HG03025 (cell line): ENCODE measurements around the gene MTHFSD.

ENCODE experiments used
- ATAC-seq: cut with Tn5 transposase; IDR thresholded peaks from one replicate; pipeline ENCODE4 v1.9.1; 2021; ENCODE audit warnings: mild to moderate bottlenecking, moderate library complexity; ENCODE audit not compliant: unreplicated experiment, low FRiP score

Gene MTHFSD

DNA sequence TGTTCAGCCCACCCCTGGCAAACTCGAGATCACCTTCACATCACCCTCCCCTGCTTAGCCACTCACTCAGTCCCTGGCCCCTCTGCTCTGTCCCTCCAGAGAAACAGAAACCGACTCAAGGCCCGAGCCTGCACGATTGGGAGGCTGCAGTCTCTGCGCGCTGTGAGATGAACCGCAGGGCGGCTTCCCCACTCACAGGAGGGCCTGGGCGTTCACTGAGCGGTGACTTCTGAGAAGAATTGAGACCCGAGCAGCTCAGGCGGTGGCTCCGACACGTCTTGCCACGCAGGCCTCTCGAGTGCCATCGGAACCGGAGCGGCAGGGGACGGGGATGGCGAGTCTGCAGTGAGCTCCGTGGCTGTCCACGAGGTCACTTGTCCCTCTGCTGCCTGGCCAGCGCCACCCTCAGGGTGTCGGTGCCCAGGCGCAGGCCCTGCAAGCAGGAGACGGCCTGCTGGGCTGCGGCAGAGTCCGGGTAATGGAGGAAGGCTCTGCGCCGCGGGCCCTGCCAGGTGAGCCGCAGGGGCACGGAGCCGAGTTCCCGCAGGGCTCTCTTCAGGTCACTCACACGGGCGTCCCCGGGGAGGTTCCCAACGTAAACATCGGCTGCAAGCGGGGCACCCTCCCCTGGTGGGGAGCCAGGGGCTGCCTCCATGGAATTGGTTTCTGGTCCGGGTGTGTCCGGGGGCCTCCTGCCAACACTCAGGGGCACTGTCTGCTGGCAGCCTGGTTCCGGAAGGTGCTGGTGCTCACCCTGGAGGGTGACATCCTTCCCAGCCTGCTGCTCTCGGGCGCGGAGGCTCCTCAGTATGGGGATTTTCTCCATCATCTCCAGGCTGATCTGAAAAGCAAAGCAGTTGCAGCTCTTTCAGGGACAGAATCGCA lies 23.2 kb downstream of the MTHFSD start:
- ATAC-seq, result no peak

DNA sequence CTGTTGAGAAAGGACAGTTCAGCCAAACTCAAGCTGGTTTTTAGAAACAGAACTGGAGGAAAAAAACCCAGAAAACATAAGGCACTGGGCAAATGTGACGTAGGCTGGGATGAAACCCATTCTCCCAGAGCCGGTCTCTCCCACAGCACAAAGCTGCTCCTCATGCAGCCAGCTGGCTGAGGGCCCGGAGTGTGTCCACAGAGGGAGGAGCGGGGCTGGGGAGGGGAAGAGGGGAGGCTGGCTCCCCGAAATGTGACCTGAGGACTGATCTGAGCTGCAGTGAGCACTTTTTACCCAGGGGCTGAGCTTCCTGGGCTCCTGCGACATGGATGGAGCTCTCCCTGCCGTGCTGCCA lies 23.9 kb downstream of the MTHFSD start:
- ATAC-seq, result no peak

DNA sequence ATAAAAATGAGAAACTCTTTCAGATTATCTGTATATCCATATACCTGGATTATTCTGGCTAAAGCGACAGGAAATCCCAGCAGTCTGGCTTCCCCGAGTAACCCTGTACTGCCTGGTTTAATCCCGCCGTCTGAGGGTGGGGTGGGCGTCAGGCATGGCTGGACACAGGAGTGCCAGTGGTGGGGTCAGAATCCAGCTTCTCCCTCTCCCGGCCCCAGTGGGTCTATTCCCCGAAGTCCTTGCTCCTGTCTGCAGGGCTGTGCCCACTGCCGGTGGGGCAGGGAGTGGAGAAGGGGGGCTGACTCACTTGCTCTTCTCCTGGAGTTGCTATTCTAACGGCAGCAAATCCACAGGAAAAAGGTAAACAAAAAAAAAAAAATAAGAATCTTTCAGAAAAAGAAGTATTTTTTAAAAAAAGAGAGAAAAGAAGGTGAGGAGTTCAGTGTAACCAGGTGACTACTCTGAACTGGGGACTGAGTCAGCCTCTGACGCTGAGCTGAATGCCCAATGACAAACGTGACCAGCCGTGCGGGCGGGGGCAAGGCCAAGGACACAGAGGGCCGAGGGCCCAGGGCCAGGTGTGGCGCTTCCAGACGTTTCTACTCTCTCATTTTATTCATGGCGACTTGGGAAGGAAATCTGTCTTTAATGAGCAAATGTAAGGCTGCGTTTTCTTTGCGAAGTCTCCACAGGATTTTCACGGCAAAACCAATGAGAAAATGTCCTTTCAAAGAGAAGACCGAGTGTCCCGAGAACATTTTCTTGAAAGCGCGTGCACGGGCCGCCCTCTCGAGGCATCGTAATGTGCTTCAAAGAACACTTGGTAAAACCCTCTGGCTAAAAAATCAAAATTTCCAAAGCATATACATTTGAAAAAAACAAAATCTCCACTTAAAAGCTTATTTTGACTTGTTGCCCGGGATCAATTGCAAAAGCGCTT lies 24.5 kb downstream of the MTHFSD start:
- ATAC-seq, result no peak

DNA sequence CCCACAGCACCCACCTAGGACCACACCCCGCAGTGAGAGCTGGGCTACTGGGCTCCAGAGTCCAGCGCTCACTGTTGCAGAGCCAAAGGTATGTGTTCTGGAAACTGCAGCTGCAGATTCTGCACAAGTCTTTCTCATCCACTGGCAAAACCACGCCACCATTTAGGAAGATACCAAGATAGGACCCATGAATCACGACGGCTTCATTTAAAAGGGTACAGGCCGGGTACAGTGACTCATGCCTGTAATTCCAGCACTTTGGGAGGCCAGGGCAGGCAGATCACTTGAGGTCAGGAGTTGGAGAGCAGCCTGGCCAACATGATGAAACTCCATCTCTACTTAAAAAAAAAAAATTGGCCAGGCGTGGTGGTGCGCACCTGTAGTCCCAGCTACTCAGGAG lies 25.9 kb downstream of the MTHFSD start:
- no peak for ATAC-seq

DNA sequence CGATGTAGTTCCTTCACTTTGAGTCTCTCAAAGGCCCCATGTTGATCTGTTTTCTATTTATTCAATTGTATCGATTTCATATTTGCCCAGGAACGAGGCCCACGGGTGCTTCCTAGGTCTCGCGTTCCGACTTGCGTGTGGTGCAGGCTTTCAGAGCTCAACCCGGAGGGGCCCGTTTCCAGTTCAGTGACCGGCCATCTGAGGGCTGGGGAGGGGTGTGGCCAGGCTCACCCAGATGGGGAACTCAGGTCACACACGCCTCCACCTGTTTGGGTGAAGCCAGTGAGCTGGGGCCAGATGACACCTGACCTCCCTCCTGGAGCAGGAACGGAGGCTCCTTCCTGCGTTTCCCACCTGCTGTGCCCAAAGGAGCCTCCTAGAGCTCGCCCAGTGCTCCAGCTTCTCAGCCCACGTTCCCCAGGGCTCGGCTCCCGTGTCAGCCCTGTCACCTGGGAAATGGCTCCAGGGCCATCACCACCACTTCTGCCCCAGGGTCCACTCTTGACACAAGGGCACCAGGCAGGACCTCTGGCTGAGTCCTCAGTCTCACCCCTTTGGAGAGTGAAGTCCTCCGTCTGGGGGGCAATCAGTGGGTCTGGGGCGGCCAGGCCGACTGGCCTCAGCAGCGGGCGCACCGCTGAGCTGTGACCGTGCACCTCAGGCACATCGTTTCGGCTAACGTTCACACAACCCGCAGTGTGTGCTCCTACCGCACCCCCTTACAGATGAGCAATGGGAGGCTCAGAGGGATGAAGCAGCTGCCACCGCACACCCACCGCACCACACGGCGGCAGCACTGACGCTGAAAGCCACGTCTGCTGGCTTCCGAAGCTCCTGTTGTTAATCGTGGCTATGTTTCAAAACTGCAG lies 26.7 kb downstream of the MTHFSD start:
- no peak for ATAC-seq

DNA sequence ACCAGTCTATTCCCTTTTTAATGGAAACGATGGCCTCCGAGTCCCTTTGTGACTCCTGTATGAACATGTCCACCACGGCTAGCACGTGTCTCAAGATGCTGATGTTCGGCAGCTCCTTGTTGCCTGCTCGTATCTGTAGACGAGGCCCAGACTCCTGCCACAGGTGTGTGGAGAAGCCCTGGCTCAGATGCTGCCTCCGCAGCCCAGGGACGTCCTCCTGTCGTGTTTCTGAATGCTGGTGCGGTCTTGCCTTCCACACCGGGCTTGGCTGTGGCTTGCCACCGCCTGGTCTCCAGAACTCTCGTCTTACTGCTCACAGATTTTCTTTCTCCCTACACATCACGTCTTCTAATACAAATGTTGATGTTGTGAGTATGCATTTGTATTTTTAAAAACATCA lies 27.7 kb downstream of the MTHFSD start:
- no peak for ATAC-seq

DNA sequence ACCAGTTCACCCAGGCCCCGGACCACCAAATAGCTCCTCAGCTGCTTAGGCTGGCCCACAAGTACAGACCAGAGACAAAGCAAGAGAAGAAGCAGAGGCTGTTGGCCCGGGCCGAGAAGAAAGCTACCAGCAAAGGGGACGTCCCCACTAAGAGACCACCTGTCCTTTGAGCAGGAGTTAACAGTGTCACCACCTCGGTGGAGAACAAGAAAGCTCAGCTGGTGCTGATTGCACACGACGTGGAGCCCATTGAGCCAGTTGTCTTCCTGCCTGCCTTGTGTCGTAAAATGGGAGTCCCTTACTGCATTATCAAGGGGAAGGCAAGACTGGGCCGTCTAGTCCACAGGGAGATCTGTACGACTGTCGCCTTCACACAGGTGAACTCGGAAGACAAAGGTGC lies 29.3 kb downstream of the MTHFSD start:
- ATAC-seq, result no peak

DNA sequence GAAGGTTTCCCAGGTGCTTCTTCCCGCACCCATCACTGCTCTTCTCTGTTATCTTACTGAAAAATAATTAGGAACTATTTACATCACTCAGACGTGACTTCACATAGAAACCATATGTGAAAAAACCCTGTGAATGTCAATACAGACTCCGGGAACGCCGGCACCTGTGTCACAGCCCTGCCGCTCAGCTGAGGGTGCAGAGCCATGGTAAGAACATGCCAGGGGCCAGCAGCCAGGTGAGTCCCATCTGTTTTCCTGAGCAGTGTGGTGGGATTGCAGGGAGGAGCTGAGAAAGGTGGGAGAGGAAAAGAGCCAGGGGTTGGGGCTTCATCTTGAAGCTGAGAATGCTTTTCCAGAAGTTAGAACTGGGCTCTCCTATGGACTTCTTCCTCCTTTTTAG lies 31.0 kb downstream of the MTHFSD start:
- ATAC-seq, result no peak

DNA sequence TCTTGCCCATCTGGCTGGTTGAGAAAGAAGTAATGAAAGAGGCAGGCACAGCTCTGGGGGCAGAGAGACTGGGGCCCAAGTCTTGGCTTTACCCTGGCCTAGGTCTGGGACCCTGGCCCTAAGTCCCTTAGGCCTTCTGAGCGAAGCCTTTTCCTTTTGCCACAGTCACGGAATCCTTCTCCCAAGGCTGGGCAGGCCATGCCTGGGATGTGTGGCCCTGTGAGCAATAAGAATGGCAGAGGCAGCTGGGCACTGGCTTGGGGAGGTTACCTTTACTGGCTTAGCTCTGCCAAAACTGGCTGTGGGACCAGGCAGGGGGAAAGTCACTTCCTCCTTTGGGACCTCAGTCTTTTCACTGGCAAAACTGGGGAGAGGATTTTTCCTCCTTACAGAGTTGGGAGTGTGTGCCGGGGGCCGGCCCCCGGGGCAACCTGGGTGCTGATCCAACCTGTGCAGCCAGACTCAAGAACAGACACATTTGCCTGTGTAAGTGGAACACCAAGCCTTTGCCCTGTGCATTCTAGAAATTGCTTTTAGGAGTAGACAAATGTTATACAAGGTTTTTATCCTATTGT lies 31.8 kb downstream of the MTHFSD start:
- ATAC-seq, result no peak

DNA sequence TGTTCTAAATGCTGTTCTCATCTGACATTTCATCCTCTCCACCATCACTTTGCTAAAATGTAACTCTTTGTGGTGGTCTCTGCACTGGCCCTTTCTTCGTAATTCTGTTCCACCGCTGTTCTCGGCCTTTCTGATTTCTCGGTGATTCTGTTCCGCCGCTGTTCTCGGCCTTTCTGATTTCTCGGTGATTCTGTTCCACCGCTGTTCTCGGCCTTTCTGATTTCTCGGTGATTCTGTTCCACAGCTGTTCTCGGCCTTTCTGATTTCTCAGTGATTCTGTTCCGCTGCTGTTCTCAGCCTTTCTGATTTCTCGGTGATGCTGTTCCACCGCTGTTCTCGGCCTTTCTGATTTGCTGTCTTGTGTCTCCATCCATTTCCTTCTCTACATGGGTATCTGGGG lies 32.4 kb downstream of the MTHFSD start:
- ATAC-seq, result no peak

DNA sequence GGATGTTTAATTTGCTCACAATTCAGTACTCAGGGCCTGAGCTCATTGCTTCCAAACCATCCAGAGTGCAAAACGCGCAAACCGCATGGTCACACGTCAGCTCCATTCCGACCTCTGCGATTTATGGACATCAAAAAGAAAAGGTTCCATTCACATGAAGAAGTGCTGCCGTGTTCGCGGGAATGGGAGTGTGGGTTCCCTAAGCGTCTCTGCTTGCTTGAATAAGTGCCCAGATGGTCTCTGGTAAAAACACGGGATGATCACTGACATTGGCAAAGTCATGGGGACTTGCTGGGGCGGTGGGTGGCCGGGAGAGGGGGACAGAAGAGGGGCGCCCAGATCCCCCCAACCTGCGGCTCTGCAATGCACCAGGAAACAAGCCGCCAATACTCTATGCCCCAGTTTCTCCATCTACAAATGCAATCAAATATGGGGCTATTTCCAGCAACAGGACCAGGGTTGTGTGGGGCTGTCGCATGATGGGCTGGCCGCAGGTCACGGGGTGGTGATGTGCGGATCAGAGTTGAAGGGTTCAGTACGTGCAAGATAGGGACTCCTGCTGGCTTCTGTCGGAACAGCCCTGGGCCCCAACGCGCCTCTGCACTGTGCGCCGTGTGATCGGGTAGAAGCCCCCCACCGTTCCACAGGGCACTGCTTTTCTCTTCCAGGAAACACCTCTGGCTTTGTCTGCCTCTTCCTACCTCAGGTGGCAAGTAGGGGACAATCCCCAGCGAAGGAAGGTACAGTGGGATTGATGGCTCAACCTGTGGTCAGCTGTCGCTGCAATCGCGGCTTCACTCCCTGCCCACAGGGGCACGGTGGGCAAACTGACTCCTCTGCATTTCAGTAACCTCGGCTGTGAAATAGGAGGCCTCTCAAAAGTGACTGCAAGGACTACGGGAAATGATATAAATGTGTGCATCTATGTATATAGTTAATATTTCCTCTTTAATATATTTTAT lies 33.5 kb downstream of the MTHFSD start:
- no peak for ATAC-seq

DNA sequence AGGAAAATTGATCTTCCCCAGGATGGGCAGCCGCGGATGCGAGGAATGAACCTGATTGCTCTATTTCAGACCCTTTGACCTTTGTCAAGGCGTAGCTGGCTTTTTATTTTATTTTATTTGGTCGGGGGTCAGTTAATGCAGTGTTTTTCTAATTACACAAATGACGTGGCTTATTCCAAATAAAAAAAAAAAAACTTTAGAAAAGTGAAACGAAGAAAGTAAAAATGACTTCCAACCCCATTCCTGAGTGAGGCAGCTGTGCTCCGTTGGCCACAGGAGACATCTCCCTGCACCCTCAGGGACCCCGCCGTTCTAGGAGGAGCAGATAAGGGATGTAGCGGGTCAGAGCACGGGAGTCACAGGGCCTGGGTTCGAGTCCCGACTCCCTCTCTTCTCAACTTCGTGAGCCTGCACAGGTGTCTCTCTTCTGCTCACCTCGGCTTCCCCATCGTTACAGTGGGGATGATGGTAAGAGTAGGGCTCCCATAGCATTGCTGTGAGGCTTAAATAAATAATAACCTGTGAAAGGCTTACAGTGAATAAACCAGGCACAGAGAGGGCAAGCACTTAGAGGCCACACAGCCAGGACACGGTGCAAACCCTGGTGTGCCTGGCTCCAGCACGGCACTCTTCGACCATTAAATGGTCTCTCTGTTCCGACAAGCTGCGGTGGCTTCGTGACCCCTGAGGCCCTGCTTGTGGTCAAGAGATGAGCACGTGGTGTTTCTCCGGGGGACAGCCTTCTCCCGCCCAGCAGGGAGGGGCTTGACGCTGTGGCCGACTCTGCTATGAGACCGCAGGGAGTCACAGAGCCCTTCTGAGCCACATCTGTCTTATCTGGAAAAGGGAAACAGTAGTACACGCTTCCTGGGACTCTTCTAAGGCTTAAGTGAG lies 34.5 kb downstream of the MTHFSD start:
- no peak for ATAC-seq

DNA sequence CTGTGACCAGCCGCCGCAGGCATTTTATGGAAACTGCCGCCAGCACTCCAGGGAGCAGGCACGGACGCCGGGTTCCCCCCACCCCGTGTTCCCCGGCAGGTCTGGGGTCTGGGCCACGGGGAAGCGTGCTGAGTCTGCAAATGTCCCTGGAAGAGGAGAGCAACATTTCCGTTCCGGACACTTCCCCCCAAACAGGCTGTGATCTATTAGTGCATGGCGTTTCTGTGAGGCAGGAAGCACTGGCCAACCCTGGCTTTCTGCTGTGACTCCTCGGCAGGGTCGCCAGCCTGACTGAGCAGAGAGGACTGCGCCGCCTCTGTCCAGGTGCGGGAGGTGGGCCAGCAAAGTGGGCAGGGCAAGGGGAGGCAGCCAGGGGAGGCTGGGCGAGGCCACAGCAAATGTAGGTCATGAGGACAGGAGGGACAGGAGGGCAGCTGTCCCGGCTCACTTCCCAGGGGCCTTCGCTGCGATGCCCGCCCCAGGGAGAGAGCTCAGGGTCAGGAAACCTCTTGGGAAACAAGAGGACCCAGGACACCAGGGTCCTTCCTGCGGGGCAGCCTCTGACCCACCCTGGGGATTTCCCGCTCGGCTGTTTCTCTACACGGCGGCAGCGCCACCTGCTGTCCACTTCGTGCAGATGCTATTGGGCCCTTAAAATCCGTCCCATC lies 35.3 kb downstream of the MTHFSD start:
- ATAC-seq, result no peak

DNA sequence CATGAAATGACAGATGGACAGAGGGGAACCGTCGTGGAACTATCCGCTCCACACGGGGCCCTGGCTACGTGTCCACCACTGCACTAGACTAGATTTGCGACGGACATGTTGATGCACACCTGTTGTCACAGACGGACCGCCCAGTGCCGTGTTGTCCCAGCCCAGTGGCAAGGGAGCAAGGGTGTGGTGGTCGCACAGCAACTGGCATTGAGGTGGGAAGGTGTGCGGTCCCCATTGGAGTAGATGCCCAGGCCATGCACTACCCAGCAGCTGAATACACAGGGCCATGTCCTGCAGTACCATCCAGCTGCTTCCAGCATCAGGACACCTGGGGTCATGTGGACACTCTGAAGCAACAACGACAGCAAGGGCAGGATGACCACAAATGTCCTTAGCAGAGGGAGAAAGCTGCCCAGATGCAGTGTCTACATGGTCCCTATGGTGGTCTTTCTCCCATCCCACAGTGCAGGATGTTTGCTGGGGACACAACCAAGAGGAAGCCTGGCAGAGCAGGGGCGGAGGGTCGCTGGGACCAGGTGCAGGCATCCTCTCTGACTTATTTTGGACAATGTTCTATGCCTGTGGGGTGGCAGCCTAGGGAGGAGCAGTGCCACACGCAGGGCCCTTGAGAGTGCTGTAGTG lies 35.9 kb downstream of the MTHFSD start:
- no peak for ATAC-seq

DNA sequence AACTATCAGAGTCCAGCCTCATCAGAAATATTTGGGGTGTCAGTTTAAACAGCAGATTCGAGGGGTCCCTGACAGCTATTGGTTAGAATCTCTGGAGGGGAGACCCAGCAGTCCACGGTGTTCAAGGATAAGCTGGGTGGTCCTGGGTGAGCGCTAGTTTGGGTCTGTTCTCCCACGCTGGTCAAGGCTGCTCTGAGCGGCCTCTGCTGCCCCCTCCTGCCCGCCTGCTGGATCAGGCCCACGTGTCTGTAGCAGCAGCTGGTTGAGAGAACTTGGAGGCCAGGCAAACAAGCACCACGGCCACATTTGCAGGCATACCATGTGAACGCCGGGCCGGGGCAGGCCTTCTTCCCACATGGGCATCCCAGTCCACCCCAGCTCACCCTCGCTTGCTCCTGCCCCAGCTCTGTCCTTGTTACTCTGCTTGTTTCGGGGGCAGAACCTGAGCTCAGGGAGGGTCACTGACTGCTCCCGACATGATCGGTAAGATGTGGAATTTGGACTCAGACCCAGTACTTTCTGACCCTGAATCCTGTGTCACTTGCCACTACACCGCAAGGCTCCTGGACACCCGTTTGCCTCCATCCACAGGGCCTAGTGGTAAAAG lies 37.3 kb downstream of the MTHFSD start:
- no peak for ATAC-seq

DNA sequence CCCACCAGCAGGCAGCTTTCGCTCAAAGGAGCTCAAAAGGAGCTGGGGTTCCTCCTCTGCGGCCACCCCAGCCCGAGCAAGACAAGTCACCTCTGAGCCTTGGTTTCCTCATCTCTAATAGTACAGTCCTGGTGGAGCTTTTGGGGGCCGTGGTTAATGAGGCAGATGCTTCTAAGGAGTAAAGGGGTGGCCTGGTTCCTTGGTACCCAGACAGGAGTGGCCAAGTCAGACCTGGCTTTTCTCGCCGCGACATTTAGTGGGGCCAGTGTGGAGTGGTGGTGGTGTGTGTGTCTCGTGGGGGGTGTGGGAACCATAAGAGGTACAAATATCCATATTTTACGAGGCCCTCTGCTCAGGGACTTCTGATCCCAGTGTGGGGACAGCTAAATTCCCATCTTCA lies 38.0 kb downstream of the MTHFSD start:
- ATAC-seq, result no peak

DNA sequence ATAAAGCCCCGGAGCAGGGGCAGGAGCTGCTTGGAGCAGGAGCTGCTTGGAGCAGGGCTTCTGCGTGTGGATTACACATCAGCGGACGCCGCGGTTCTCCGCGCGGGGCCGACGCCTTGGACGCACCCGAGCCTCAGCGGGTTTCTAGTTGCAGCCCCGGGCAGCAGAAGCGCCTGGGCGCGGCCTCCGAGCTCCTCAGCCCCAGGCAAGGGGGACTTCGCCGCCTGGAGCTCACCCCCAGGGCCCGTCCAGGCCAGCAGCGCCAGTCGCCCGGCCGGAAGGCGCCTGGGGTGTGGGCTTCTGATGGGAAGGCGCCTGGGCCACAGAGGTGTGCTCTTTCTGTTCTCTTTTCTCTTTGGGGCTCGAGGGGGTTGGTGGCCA lies 38.4 kb downstream of the MTHFSD start:
- ATAC-seq, result no peak
